Measurements from ENCODE around the gene SEC31B.

GRCh38 chr10:100524206-100524605 lies 4.5 kb upstream of the SEC31B start:
- no peak for TF ChIP-seq EZH2 (IDR thresholded peaks at IDR 0.05; ENCODE audit: low read depth, unreplicated experiment)
- TF ChIP-seq ETS1 (IDR thresholded peaks at IDR 0.05): no peak
- no peak for TF ChIP-seq CTCF (conservative IDR thresholded peaks at IDR 0.05; ENCODE audit: low read depth in 2 of 2)
- TF ChIP-seq POLR2AphosphoS5 (IDR thresholded peaks at IDR 0.05; ENCODE audit: low read depth): no peak
- TF ChIP-seq CREB1 (CRISPR knock-in tag; IDR thresholded peaks at IDR 0.05; ENCODE audit: low read depth): no peak
- no peak for TF ChIP-seq EZH2phosphoT487 (IDR thresholded peaks at IDR 0.05; ENCODE audit: unreplicated experiment)
- no peak for TF ChIP-seq JUNB (IDR thresholded peaks at IDR 0.05; ENCODE audit: unreplicated experiment)
- TF ChIP-seq REST (IDR thresholded peaks at IDR 0.05; ENCODE audit: unreplicated experiment): no peak
- no peak for TF ChIP-seq NANOG (IDR thresholded peaks at IDR 0.05; ENCODE audit: borderline replicate concordance)
- TF ChIP-seq ZNF331 (CRISPR knock-in tag; IDR thresholded peaks at IDR 0.05; ENCODE audit: low read depth): no peak
